Activated gamma-delta T cell treated with Interleukin-2 at 50 U/mL for 16 hours (primary cell): ENCODE measurements around the gene CPA3.

Experiments used
- DNase-seq: peaks from one replicate; pipeline ENCODE4 v3.0.0-alpha.2; 2020

CPA3 gene

DNA sequence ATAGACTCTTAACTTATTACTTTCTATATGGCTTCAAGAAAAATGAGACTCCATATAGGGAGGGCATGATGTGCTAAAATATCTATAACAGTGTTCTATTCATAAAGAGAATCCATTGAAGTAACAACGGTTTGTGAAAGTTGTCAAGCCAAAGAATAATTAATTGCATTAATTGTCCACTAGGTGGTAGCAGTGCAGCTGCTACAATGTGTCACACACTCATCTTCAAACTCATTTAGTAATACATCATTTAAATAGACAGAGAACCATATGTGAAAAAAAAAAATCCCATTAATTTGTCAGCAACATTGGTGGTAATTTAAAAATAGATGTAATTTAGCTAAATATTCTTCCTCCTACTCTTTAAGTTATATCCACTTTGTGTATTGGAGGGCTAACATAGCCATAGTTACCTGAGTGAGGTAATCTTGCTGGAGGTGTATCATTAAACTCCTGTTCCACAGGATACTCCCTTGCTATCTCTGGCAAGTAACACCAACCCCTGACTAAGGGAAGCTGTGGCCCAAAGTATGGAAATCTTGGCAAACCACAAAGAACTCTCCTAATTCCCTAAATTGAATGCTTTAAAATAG lies 3.7 kb upstream of the CPA3 start:
- no peak for DNase-seq

DNA sequence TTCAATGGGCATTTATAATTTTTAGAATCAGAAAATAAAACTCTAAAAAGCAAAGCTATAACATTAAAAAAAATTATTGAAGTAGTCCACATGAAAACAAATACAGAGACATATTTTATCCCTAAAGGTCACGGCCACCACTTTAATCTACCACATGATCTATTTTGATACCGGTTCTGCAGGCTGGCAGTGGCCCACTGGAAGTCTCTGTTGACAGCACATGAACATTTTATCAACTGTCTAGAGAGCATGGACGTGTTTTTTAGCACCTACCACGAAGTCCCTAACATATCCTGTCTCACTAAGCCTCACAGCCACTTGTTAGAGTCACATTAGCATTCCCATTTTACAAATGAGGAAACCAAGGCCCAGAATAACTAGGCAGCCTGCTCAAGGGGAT lies 1.8 kb upstream of the CPA3 start:
- DNase-seq, result no peak

DNA sequence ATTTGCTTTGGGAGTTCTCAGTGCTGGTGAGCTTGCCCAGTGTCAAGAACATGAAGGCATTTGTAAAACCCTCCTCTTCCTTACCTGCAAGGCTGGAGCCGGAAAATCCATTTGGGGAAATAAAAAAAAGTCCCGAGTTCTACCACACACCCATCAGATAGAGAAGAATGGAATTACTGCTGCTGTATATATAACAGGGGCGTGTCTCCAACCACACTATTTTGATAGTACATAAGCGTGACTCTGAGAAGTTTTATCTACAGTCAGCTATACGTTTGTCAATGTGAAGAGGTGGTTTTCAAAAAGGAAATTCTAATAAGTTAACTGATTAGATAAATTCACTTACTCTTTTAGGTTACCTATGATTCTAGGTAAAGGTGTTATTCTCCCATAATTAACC lies 1.3 kb upstream of the CPA3 start:
- no peak for DNase-seq

- DNase-seq, result no peak
Measured at GRCh38 chr3:148866261-148866660, 1.2 kb downstream of the CPA3 start.

DNA sequence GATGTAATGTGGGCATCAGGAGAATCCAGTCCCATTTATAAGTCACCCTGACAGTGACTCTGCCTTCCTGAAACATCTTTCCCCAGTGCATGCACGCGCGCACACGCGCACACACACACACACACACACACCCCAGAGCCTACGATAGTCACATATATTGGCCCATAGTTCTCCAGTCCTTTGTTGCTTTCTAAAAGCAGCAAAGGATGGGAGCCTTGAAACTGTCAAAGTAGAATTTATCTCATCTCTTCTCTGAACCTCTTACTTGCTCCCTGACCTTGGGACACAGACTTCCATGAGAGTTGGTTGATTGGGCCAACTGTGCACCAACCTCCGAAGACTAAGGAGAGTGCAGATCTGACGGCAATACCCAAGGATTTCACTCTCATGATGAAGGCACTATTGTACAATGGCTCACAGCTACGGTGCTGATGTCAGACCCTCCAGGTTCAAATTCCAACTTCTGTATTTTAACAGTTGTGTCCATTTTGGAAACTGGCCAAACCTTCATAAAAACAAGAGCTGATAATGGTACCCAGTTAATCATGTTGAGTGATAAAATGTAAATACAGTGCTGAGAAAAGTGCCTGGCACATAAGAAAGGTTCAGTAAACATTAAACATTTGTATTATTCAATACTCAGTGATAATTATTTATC lies 8.3 kb downstream of the CPA3 start:
- no peak for DNase-seq

- no peak for DNase-seq
Measured at GRCh38 chr3:148873977-148874376, 8.9 kb downstream of the CPA3 start.

DNA sequence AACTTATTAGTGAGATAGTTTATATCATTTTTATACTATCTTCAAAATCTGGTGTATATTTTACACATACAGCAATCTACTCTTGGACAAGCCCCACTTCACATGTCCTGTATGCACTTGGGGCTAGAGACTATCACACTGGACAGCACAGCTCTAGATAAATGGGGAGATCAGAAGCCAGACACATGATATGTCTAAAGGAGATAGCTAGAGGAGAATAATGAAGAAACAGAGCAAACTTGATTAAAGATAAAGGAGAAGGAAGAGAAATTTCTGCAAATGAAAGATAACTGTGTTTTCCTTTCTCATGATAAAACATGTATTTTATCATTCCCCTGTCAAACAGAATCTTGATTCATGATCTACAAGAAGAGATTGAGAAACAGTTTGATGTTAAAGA lies 13.0 kb downstream of the CPA3 start:
- no peak for DNase-seq

GRCh38 chr3:148879256-148879655 lies 14.2 kb downstream of the CPA3 start:
- DNase-seq, result no peak

DNA sequence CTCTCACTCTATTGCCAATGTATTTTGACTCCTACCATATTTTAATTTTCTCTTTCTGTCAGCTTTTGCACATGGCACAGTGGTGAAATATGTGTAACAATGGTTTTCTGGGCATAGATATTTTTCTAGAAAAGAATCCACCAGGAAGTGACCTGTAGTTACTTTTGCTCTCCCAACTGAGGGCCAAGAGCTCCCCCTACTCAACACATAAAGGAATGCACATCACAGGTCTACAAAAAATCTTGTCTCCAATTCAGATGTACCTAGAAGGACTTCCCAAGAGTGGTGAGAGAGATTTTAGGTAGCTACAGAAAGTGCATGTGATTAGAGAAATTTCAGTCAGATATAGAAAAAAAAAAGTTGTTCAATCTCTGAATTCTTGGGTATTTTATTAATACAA lies 15.6 kb downstream of the CPA3 start:
- DNase-seq, result no peak

- no peak for DNase-seq
Measured at GRCh38 chr3:148881286-148881685, 16.2 kb downstream of the CPA3 start.

GRCh38 chr3:148882288-148882687 lies 17.2 kb downstream of the CPA3 start:
- DNase-seq, result no peak

GRCh38 chr3:148883163-148883562 lies 18.1 kb downstream of the CPA3 start:
- no peak for DNase-seq

DNA sequence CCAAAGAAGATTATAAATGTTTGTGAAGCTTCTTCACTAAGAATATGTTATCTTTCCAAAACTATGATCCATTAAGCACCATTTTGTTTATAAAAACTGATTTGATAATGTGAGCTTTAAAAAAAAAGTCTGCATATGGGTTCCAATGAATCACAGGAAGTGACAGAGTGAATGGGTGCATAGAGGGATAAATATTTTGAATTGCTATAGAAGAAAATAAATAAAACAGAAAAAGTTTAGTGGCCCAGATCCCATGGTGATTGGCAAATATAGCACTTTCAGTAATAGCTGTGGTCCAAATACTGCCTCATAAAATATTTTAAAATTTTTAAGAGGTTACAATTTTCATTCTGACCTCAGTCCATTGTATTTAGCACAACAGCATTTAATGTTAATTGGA lies 19.2 kb downstream of the CPA3 start:
- no peak for DNase-seq

- no peak for DNase-seq
Measured at GRCh38 chr3:148889828-148890227, 24.7 kb downstream of the CPA3 start.

- DNase-seq, result no peak
Measured at GRCh38 chr3:148896062-148896461, 31.0 kb downstream of the CPA3 start.

DNA sequence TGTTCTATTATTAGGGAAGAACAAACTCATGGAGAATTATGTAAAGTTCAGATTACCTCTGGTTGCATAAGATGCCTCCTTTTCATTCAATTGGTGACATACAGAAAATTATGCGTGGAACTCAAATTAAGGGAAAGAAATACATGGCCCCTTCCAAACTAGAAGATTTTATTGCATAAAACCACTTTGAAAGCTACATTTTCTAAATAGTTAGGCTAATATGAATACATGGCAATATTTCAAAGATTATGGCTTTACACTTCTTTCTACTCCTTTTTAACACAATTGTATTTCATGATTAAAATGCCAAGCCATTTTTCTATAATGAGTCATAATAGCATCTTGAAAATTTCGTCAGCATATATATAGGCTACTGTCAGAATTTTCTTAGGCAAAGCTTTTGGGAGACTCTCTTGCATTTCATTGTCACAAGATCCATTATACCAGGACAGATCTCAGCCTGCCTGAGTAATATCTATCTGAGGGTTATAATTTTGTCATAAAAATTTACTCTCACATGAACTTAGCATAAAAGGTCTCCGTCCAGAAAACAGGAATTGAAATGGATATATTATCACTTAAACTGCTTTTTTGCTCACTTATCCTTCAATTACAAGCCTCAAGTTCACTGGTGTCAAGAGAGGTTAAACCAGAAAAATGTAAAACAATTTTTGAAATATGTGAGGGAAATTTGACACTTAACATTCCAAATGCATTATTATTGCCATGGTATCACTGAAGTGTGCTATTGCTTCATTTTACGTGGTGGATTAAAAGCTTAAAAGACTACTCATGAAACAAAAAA lies 37.1 kb downstream of the CPA3 start:
- DNase-seq, result no peak

- no peak for DNase-seq
Measured at GRCh38 chr3:148903022-148903442, 37.9 kb downstream of the CPA3 start.

GRCh38 chr3:148903941-148904340 lies 38.8 kb downstream of the CPA3 start:
- no peak for DNase-seq

GRCh38 chr3:148906667-148907066 lies 41.6 kb downstream of the CPA3 start:
- no peak for DNase-seq

DNA sequence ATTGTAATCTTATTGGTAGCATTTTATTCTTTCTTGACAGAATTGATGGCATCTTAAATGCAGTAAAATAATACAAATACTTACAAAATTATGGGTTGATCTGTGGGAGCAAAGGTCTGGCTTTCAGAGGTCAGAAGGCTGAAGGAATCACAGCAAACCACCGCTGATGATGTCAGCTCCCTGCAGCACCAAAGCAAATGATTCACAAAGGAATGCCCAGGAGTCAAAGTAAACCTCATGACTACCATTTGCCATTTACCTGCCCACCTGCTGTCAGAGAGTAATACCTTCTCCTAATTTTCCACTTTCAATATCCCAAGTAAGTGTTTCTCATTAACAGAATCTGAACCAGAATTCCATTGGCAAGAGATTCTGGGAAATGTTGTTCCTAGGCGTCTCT lies 46.1 kb downstream of the CPA3 start:
- no peak for DNase-seq

DNA sequence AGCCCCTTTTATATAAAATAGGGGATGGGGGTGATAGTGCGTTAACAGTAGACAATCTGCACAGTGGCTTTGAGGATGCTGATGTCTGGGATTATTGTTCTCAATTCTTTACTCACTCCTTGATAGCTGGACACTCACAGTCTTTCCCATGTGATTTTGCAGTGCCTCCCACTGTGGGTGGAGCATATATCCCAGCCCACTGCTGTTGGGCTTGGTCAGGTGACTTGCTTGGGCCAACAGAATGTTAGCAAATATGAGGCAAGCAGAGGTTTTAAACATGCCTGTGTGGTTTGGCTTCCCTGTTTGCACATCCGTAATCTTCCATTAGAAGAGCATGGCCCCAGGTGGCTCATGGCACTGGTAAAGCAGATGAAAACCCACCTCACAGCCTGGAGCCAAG lies 46.5 kb downstream of the CPA3 start:
- DNase-seq, result no peak

- no peak for DNase-seq
Measured at GRCh38 chr3:148914936-148915690, 50.0 kb downstream of the CPA3 start.

- DNase-seq, result no peak
Measured at GRCh38 chr3:148916132-148916531, 51.0 kb downstream of the CPA3 start.

DNA sequence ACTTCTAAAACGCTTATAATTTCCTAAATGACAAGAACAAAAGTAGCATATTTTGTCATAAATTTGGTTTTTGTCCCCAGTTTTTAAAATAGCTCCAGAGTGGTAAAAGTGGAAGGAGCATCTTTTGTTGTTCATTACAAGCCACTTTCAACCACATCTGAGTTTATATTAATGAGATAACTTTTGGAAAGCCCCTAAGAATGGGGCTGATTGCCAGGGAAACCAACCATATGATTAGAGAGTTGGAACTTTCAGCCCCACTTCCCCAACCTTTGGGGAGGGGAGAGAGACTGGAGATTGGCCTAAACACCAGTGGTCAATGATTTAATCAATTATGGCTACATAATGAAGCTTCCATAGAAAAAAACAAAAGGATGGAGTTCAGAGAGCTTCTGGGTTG lies 57.4 kb downstream of the CPA3 start:
- no peak for DNase-seq
